Keratinocyte (primary cell): ENCODE measurements around the gene FOXN1. TPM values are rescaled to one million over a fixed set of nuclear protein-coding genes. Genes with fewer than 3 reads are reported as not detected.
A peak's percentile ranks its signal among the peaks of the same experiment; 100 is the strongest.

Source experiments
- DNase-seq: peaks from one replicate; pipeline ENCODE4 v3.0.0-alpha.2; 2011; ENCODE audit warnings: low read depth, missing footprints, low spot score
- FAIRE-seq: peaks from 2 replicates; lab custom pipeline; 2011; peaks lifted over from hg19 to GRCh38; lab: Jason Lieb, UNC
- H2AFZ ChIP-seq: 2 replicates; pipeline ENCODE4 v1.6.0; 2012; ENCODE audit warnings: low read length, control low read depth, inconsistent platforms; ENCODE audit not compliant: control insufficient read depth
- H3K27ac ChIP-seq: 2 replicates; pipeline ENCODE4 v1.5.1; 2011; ENCODE audit warnings: low read length; ENCODE audit not compliant: control insufficient read depth, insufficient read depth
- H3K27me3 ChIP-seq: 3 replicates; pipeline ENCODE4 v1.6.0; 2011; ENCODE audit warnings: low read length; ENCODE audit not compliant: control insufficient read depth, insufficient read depth; ENCODE audit errors: extremely low read depth
- H3K36me3 ChIP-seq, 2 experiments: 2 replicates in 1 of 2; 3 replicates in 1 of 2; pipeline ENCODE4 v1.5.1; 2011; ENCODE audit warnings: low read length in 2 of 2, mild to moderate bottlenecking in 1 of 2; ENCODE audit not compliant: control insufficient read depth in 2 of 2, insufficient read depth in 2 of 2; ENCODE audit errors: extremely low read depth in 1 of 2
- H3K4me1 ChIP-seq: 3 replicates; pipeline ENCODE4 v1.5.1; 2011; ENCODE audit warnings: low read length; ENCODE audit not compliant: control insufficient read depth, insufficient read depth; ENCODE audit errors: extremely low read depth
- H3K4me2 ChIP-seq: 3 replicates; pipeline ENCODE4 v1.6.0; 2011; ENCODE audit warnings: low read depth, low read length; ENCODE audit not compliant: control insufficient read depth, insufficient read depth; ENCODE audit errors: extremely low read depth
- H3K4me3 ChIP-seq, 3 experiments: fragments of 200-600 bp in 1 of 3; sonication (generic) in 1 of 3; 2 replicates in 2 of 3; 3 replicates in 1 of 3; pipeline ENCODE4 v1.5.1; 2011 to 2016; ENCODE audit warnings: low read length in 3 of 3, mild to moderate bottlenecking in 3 of 3, control low read depth in 2 of 3, inconsistent platforms in 1 of 3, low read depth in 1 of 3, mixed read lengths in 1 of 3, mixed run types in 1 of 3, moderate library complexity in 1 of 3; ENCODE audit not compliant: control insufficient read depth in 2 of 3, insufficient read depth in 2 of 3; ENCODE audit errors: extremely low read depth in 1 of 3
- H3K79me2 ChIP-seq: 2 replicates; pipeline ENCODE4 v1.6.0; 2012; ENCODE audit warnings: low read length; ENCODE audit not compliant: control insufficient read depth, insufficient read depth
- H3K9ac ChIP-seq: 3 replicates; pipeline ENCODE4 v1.6.0; 2011; ENCODE audit warnings: low read length; ENCODE audit not compliant: control insufficient read depth, insufficient read depth; ENCODE audit errors: extremely low read depth
- H3K9me1 ChIP-seq: 3 replicates; pipeline ENCODE4 v1.6.0; 2011; ENCODE audit warnings: low read length; ENCODE audit not compliant: control insufficient read depth, insufficient read depth; ENCODE audit errors: extremely low read depth
- H3K9me3 ChIP-seq: 2 replicates; pipeline ENCODE4 v1.5.1; 2012; ENCODE audit warnings: low read depth, low read length; ENCODE audit not compliant: control insufficient read depth
- H4K20me1 ChIP-seq: 3 replicates; pipeline ENCODE4 v1.6.0; 2011; ENCODE audit warnings: low read length; ENCODE audit not compliant: control insufficient read depth, insufficient read depth; ENCODE audit errors: extremely low read depth
- CTCF ChIP-seq, 3 experiments: IDR thresholded peaks in 1 of 3; conservative IDR thresholded peaks in 1 of 3; optimal IDR thresholded peaks in 1 of 3; 2 replicates in 2 of 3; 3 replicates in 1 of 3; pipeline versions ENCODE3 to v1.5.1; 2011; ENCODE audit warnings: low read length in 3 of 3, mild to moderate bottlenecking in 3 of 3, moderate library complexity in 2 of 3, control low read depth in 1 of 3, inconsistent platforms in 1 of 3; ENCODE audit not compliant: insufficient read depth in 2 of 3; ENCODE audit errors: extremely low read depth in 1 of 3
- EZH2 ChIP-seq: IDR thresholded peaks from one replicate; pipeline ENCODE4 v1.6.1; 2012; ENCODE audit warnings: inconsistent platforms, mild to moderate bottlenecking, low read length, moderate library complexity
- dilution Hi-C: fragments of 300-500 bp; cut with MboI; formaldehyde crosslinking; loops from one replicate; pipeline ENCODE4 v1.7.0; 2020; ENCODE audit warnings: low sequenced_read_pairs; ENCODE audit not compliant: extremely low pct_ligation_motif_present
- polyA plus RNA-seq, 5 experiments: library from polyadenylated mRNA; depleted of rRNA in 3 of 5; stranded (reverse) in 3 of 5; stranded (forward) in 1 of 5; unstranded in 1 of 5; fragments of >200 nt; gene quantifications; 1 replicate in 1 of 5; 2 replicates in 3 of 5; 3 replicates in 1 of 5; pipeline versions ENCODE4 v1.2.1 to v1.2.3, GENCODE V29; 2011 to 2012; ENCODE audit warnings: missing spikeins in 2 of 5, low read depth in 1 of 5, low replicate concordance in 1 of 5

Gene FOXN1
- polyA plus RNA-seq, 1 donor (not counting 4 experiments of a cell fraction or from before 2014, with no cell fraction given), result 0.29 TPM

GRCh38 chr17:28527859-28528258 is 21.7 kb downstream of the FOXN1 start:
- no peak overlapping the region for H3K9ac ChIP-seq
- H3K27ac ChIP-seq, result no peak overlapping the region
- H3K36me3 ChIP-seq, result no peaks in the 10 kb centered on the region
- TF ChIP-seq CTCF (optimal IDR thresholded peaks at IDR 0.05 in 1 of 3, IDR thresholded peaks at IDR 0.05 in 1 of 3, conservative IDR thresholded peaks at IDR 0.05 in 1 of 3; ENCODE audit: extremely low read depth in 1 of 3, insufficient read depth in 2 of 3, low read length in 3 of 3) (no peak), EZH2 (no peak)
- H3K9me3 ChIP-seq, result no peaks in the 10 kb centered on the region
- DNase-seq (no peak), FAIRE-seq (no peak)
- no peak overlapping the region for H3K4me3 ChIP-seq
- H3K9me1 ChIP-seq, result no peaks in the 10 kb centered on the region
- no peaks in the 10 kb centered on the region for H3K79me2 ChIP-seq
- H4K20me1 ChIP-seq, result peaks cover 5% of the 10 kb centered on the region
- peaks cover 8% of the 10 kb centered on the region for H3K27me3 ChIP-seq
- peak overlapping the region; percentile 27 for H3K4me2 ChIP-seq
- H3K4me1 ChIP-seq, result peaks cover 21% of the 10 kb centered on the region
- H2AFZ ChIP-seq, result no peak overlapping the region
- dilution Hi-C loops, result no loop called here

- no peaks in the 10 kb centered on the region for H3K36me3 ChIP-seq
- peaks cover 5% of the 10 kb centered on the region for H4K20me1 ChIP-seq
- no peaks in the 10 kb centered on the region for H3K79me2 ChIP-seq
- no peak overlapping the region for H3K4me3 ChIP-seq
- peak overlapping the region; percentile 27 for H3K4me2 ChIP-seq
- no peaks in the 10 kb centered on the region for H3K9me3 ChIP-seq
- no peaks in the 10 kb centered on the region for H3K9me1 ChIP-seq
- no peak for FAIRE-seq
- no peak overlapping the region for H3K9ac ChIP-seq
- TF ChIP-seq CTCF (optimal IDR thresholded peaks at IDR 0.05 in 1 of 3, IDR thresholded peaks at IDR 0.05 in 1 of 3, conservative IDR thresholded peaks at IDR 0.05 in 1 of 3; ENCODE audit: extremely low read depth in 1 of 3, insufficient read depth in 2 of 3, low read length in 3 of 3) (no peak), EZH2 (no peak)
- DNase-seq, result no peak
- H3K4me1 ChIP-seq, result peaks cover 27% of the 10 kb centered on the region
- no peak overlapping the region for H3K27ac ChIP-seq
- dilution Hi-C loops, result no loop called here
- H3K27me3 ChIP-seq, result peaks cover 8% of the 10 kb centered on the region
- H2AFZ ChIP-seq, result no peak overlapping the region
These were observed 22.3 kb downstream of the FOXN1 start for GRCh38 chr17:28528327-28529012.
